ENCODE data around the gene TRIP10. TPM values are rescaled to one million over a fixed set of nuclear protein-coding genes. Genes with fewer than 3 reads are reported as not detected.

Gene TRIP10
- total and polyA plus RNA-seq, 2 of the 13 experiments (the other 11 are each of a cell fraction or from before 2014, with no cell fraction given) = 32.5 to 33.2 TPM

DNA sequence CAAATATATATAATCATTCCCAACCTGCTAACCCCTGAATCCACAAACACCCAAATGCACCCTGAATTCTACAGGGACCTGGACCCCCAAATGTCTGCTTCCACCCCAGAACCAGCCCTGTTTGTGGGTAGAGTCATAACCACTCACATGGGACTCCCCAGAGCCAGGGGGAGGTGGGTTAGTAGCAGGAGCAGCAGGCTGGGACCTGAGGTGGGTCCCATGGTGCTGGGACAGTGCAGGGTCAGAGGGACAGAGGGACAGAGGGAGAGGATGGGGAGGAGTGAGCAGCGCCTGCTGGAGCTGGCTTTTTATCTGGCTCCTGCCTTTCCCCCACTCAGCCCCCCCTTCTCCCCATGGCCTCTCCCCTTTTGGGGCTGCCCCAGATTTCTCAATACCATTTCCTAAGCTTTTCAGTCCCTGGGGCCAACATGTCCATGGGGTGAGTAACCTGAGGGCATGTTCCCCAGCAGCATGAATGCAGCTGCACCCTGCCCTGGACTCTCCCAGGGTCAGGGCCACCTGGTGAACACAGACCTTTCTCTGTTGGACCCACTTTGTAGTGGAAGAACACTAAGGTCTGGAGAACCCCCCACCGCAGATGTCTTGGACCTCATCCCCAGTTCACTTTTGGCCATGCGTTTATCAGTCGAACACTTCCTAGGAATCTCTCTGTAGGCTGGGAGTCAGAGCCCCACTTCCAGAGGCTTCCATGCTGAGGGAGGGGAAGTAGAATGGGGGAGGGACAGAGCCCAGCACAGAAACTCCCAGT is 18.9 kb upstream of the TRIP10 start, which contains the start of gene C3 (continued):
- TF ChIP-seq ZNF10 (CRISPR knock-in tag; IDR thresholded peaks at IDR 0.05; ENCODE audit: borderline replicate concordance, low read depth) = no peak
- TF ChIP-seq ZNF737 (CRISPR knock-in tag; IDR thresholded peaks at IDR 0.05; ENCODE audit: borderline replicate concordance) = peak; percentile 64; the same call in 1 of the 2 replicates
- no peak for TF ChIP-seq HMGA1 (CRISPR knock-in tag; conservative IDR thresholded peaks at IDR 0.05)
- TF ChIP-seq, protein P1, sequence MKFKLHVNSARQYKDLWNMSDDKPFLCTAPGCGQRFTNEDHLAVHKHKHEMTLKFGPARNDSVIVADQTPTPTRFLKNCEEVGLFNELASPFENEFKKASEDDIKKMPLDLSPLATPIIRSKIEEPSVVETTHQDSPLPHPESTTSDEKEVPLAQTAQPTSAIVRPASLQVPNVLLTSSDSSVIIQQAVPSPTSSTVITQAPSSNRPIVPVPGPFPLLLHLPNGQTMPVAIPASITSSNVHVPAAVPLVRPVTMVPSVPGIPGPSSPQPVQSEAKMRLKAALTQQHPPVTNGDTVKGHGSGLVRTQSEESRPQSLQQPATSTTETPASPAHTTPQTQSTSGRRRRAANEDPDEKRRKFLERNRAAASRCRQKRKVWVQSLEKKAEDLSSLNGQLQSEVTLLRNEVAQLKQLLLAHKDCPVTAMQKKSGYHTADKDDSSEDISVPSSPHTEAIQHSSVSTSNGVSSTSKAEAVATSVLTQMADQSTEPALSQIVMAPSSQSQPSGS (CRISPR knock-in tag; IDR thresholded peaks at IDR 0.05) = peak; percentile 44
- TF ChIP-seq, protein P2, sequence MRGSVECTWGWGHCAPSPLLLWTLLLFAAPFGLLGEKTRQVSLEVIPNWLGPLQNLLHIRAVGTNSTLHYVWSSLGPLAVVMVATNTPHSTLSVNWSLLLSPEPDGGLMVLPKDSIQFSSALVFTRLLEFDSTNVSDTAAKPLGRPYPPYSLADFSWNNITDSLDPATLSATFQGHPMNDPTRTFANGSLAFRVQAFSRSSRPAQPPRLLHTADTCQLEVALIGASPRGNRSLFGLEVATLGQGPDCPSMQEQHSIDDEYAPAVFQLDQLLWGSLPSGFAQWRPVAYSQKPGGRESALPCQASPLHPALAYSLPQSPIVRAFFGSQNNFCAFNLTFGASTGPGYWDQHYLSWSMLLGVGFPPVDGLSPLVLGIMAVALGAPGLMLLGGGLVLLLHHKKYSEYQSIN (CRISPR knock-in tag; IDR thresholded peaks at IDR 0.05; ENCODE audit: borderline replicate concordance) = no peak
- TF ChIP-seq HIC2 (CRISPR knock-in tag; IDR thresholded peaks at IDR 0.05; ENCODE audit: low read depth) = peak; percentile 83
- no peak for TF ChIP-seq ZNF101 (CRISPR knock-in tag; IDR thresholded peaks at IDR 0.05; ENCODE audit: borderline replicate concordance, low read depth)
- TF ChIP-seq, protein P3, sequence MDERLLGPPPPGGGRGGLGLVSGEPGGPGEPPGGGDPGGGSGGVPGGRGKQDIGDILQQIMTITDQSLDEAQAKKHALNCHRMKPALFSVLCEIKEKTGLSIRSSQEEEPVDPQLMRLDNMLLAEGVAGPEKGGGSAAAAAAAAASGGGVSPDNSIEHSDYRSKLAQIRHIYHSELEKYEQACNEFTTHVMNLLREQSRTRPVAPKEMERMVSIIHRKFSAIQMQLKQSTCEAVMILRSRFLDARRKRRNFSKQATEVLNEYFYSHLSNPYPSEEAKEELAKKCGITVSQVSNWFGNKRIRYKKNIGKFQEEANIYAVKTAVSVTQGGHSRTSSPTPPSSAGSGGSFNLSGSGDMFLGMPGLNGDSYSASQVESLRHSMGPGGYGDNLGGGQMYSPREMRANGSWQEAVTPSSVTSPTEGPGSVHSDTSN (CRISPR knock-in tag; IDR thresholded peaks at IDR 0.05) = no peak
- no peak for TF ChIP-seq ZKSCAN5 (CRISPR knock-in tag; IDR thresholded peaks at IDR 0.05)
- TF ChIP-seq ZNF317 (CRISPR knock-in tag; IDR thresholded peaks at IDR 0.05) = peak; percentile 10; the same call in 1 of the 2 replicates
- peak; percentile 96 for TF ChIP-seq TARDBP (CRISPR knock-in tag; IDR thresholded peaks at IDR 0.05)
- peak; percentile 96 for TF ChIP-seq HDAC2 (CRISPR knock-in tag; IDR thresholded peaks at IDR 0.05)
- TF ChIP-seq HNRNPK (IDR thresholded peaks at IDR 0.05; ENCODE audit: low read depth, low read length, poor library complexity, severe bottlenecking) = peak; percentile 52
- peak; percentile 90 for TF ChIP-seq ZNF18 (CRISPR knock-in tag; IDR thresholded peaks at IDR 0.05; ENCODE audit: insufficient replicate concordance)
- TF ChIP-seq HOXD1 (CRISPR knock-in tag; IDR thresholded peaks at IDR 0.05) = peak; percentile 29; the same call in 1 of the 2 replicates
- 0 out of 2 replicates have a peak, but pooled peaks have one; percentile 76 for TF ChIP-seq ZNF616 (CRISPR knock-in tag; IDR thresholded peaks at IDR 0.05; ENCODE audit: low read depth)
- TF ChIP-seq ZNF558 (CRISPR knock-in tag; IDR thresholded peaks at IDR 0.05; ENCODE audit: borderline replicate concordance) = no peak
- no peak for TF ChIP-seq ATAD3A (CRISPR knock-in tag; IDR thresholded peaks at IDR 0.05)

All from HepG2 (cell line).